ENCODE results near the gene ZNF280B. TPM values are rescaled to one million over a fixed set of nuclear protein-coding genes. Genes with fewer than 3 reads are reported as not detected.

ZNF280B gene
- 0.46 and 0.86 TPM in 2 replicates for total RNA-seq
- polyA plus RNA-seq, result 1.9 and 2.5 TPM in 2 replicates

DNA sequence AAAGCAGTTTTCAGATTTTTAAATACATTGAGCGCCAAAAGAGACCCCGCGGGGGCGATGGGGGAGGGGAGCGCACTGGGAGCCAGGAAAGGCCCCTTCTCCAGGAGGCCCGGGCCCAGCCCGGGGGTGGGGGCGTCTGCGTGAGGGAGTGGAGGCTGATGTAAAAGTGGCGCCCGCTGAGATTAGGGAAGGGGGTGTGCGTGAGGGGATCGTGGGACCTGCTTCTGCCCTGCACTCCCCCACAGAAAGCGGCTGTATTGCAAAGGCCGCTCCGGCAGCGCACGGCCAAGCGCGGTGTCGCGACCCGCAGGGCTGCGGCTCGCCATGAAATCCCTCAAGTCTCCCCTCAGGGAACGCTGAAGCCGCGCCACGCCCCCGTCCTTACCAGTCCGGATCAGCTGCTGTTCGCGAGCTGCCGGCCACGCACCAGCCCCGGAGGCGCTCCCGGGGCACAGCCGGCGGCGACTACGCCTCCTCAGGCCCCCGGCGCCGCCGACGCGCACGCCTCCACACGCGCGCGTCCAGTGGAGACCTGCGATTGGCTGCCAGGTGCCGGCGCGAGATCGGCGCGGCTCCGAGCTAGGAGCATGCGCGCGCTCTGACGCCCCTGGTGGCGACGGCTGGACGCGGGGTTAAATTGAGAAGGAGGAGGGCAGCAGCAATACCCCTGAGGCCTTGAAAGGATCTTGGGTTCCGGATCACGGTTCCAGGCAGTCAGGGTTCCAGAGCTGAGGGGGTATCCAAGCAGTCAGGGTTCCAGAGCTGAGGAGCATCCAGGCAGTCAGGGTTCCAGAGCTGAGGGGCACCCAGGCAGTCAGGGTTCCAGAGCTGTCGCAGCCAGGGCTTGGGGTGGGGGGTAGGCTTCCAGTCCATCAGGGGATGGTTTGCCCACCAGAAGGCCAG, at the start of gene ZNF280B:
ZNF280B (minus strand) TSS at position 469 of the 903 bp plus-strand sequence. CDS start 19,344 bp downstream, outside the sequence.
- peak; percentile 74 for TF ChIP-seq CTCF (IDR thresholded peaks at IDR 0.05; ENCODE audit: low read depth, low read length)
- Histone ChIP-seq H3K27ac (peak within 1 kb of the TSS; percentile 43), H3K4me3 (peak within 1 kb of the TSS; percentile 72)

GRCh38 chr22:22556995-22557925, 48.7 kb upstream of the ZNF280B start:
- H3K36me3 ChIP-seq, result no peaks in the 10 kb centered on the region
- no peak overlapping the region for H3K4me3 ChIP-seq
- H3K4me1 ChIP-seq (ENCODE audit: low read depth), result no peaks in the 10 kb centered on the region
- no peaks in the 10 kb centered on the region for H3K27me3 ChIP-seq
- H3K27ac ChIP-seq, result no peak overlapping the region
- TF ChIP-seq CTCF (IDR thresholded peaks at IDR 0.05; ENCODE audit: low read depth, low read length), result no peak
- no peak for DNase-seq (ENCODE audit: low read depth in 1 of 2, low spot score in 1 of 2)
- H3K9me3 ChIP-seq (ENCODE audit: low read depth), result no peaks in the 10 kb centered on the region

More for the DNA sequence above, at the start of gene ZNF280B:
- no peaks in the 10 kb centered on the region for H3K27me3 ChIP-seq
- H3K4me1 ChIP-seq (ENCODE audit: low read depth), result no peaks in the 10 kb centered on the region
- no peaks in the 10 kb centered on the region for H3K36me3 ChIP-seq
- DNase-seq (ENCODE audit: low read depth in 1 of 2, low spot score in 1 of 2), result peak; percentile 75 to 92
- H3K9me3 ChIP-seq (ENCODE audit: low read depth), result no peaks in the 10 kb centered on the region

GRCh38 chr22:22556578-22556977, 48.0 kb upstream of the ZNF280B start:
- no peaks in the 10 kb centered on the region for H3K4me1 ChIP-seq (ENCODE audit: low read depth)
- DNase-seq (ENCODE audit: low read depth in 1 of 2, low spot score in 1 of 2), result no peak
- H3K27me3 ChIP-seq, result no peaks in the 10 kb centered on the region
- H3K27ac ChIP-seq, result no peak overlapping the region
- H3K9me3 ChIP-seq (ENCODE audit: low read depth), result no peaks in the 10 kb centered on the region
- TF ChIP-seq CTCF (IDR thresholded peaks at IDR 0.05; ENCODE audit: low read depth, low read length), result no peak
- H3K36me3 ChIP-seq, result no peaks in the 10 kb centered on the region
- no peak overlapping the region for H3K4me3 ChIP-seq

DNA sequence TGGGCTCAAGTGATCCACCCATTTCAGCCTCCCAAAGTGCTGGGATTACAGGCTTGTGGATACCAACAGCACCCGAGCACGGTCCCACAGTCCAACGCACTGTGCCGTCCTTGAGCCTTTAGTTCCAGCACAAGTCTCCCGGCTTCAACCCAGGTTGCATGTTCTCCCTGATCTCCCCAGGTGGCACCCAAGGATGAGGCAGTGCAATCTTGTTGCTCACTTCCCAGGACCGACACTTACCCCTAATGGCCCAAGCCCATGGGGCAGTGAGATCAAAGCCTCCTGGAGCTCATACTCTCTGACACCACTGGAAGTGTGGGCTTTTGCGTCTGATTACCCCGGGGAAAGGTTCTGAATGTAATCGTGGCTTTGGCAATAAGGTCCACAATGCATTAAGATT, 47.1 kb upstream of the ZNF280B start:
- Histone ChIP-seq H3K27me3 (no peaks in the 10 kb centered on the region), H3K27ac (no peak overlapping the region), H3K9me3 (ENCODE audit: low read depth) (no peaks in the 10 kb centered on the region), H3K4me3 (no peak overlapping the region), H3K4me1 (ENCODE audit: low read depth) (no peaks in the 10 kb centered on the region), H3K36me3 (no peaks in the 10 kb centered on the region)
- TF ChIP-seq CTCF (IDR thresholded peaks at IDR 0.05; ENCODE audit: low read depth, low read length), result no peak
- DNase-seq (ENCODE audit: low read depth in 1 of 2, low spot score in 1 of 2), result no peak

DNA sequence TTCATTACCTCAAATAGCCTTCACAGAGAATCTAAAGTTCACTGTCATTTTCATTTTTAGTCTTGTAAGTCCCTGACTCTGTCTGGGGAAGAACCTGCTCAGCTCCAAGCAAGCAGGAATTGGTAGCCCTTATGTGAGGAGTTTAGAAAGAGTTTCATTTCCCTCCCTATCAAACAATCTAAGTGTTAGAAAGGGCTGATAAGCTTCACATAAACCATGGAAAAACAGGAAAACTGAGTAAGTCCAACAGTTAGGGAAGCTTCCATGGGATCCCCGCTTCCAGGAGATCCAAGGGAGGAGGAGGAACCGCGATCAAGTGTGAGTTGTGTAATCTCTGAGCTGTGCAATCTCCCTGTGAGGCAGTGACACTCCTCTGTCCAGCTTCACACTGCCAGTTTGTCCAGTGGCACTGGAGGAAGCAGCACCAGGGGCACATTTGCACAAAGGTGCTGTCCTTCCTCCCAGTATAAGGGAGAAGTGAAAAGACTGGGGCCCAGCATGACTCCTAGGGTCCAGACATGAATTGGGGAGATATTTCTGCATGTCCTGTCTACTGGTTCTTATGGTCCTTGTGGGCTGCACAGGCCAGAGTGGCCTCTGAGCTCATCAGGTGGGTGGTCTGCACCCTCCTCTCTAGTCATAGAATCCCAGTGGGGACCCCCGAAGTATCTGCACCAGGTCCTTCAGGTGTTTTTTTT, 46.2 kb upstream of the ZNF280B start:
- TF ChIP-seq CTCF (IDR thresholded peaks at IDR 0.05; ENCODE audit: low read depth, low read length), result no peak
- no peaks in the 10 kb centered on the region for H3K9me3 ChIP-seq (ENCODE audit: low read depth)
- no peak overlapping the region for H3K4me3 ChIP-seq
- no peaks in the 10 kb centered on the region for H3K36me3 ChIP-seq
- no peaks in the 10 kb centered on the region for H3K4me1 ChIP-seq (ENCODE audit: low read depth)
- H3K27ac ChIP-seq, result no peak overlapping the region
- peak in 1 of 2 donors; percentile 6 for DNase-seq (ENCODE audit: low read depth in 1 of 2, low spot score in 1 of 2)
- H3K27me3 ChIP-seq, result no peaks in the 10 kb centered on the region

Data from cardiac muscle cell (in vitro differentiated cells and primary cell).